H1 (cell line): ENCODE results near the gene KRT6C. TPM values are rescaled to one million over a fixed set of nuclear protein-coding genes. Genes with fewer than 3 reads are reported as not detected.

ENCODE experiments used
- CTCF ChIA-PET: fragments of 300-600 bp; sonication (Branson Sonifier 250); formaldehyde crosslinking; loops from one replicate; lab custom pipeline; 2021; ENCODE audit not compliant: partially characterized antibody; lab: Charles Lee
- POLR2A ChIA-PET: fragments of 300-600 bp; sonication (Branson Sonifier 250); formaldehyde crosslinking; loops from one replicate; lab custom pipeline; 2021; ENCODE audit warnings: inconsistent platforms; ENCODE audit not compliant: partially characterized antibody; lab: Charles Lee
- DNase-seq, 2 experiments: peaks; one replicate each; pipeline versions ENCODE4 v3.0.0 to v3.0.0-alpha.2; 2010 to 2022; ENCODE audit warnings: low spot score in 2 of 2, low read depth in 1 of 2, mixed read lengths in 1 of 2
- FAIRE-seq: peaks from 2 replicates; lab custom pipeline; 2011; peaks lifted over from hg19 to GRCh38; lab: Jason Lieb, UNC
- H2AFZ ChIP-seq: 2 replicates; pipeline ENCODE4 v1.8.1; 2012; ENCODE audit warnings: low read length, inconsistent platforms
- H2AK5ac ChIP-seq: 2 replicates; pipeline ENCODE4 v1.6.1; 2013; ENCODE audit warnings: low read depth, low read length
- H2BK120ac ChIP-seq: replicated peaks from 2 replicates; pipeline ENCODE3; 2013; ENCODE audit warnings: low read depth, low read length, inconsistent platforms
- H2BK12ac ChIP-seq: 2 replicates; pipeline ENCODE4 v1.6.1; 2013; ENCODE audit warnings: low read depth, low read length
- H2BK15ac ChIP-seq: 2 replicates; pipeline ENCODE4 v1.6.1; 2013; ENCODE audit warnings: low read length
- H2BK20ac ChIP-seq: 2 replicates; pipeline ENCODE4 v1.6.1; 2013; ENCODE audit warnings: low read length
- H2BK5ac ChIP-seq: 2 replicates; pipeline ENCODE4 v1.6.1; 2013; ENCODE audit warnings: low read depth, low read length
- H3K14ac ChIP-seq: 2 replicates; pipeline ENCODE4 v1.6.1; 2013; ENCODE audit warnings: inconsistent platforms; ENCODE audit not compliant: insufficient read length
- H3K18ac ChIP-seq: 2 replicates; pipeline ENCODE4 v1.6.1; 2013; ENCODE audit warnings: low read length; ENCODE audit errors: extremely low read depth
- H3K23ac ChIP-seq: 2 replicates; pipeline ENCODE4 v1.6.1; 2013; ENCODE audit warnings: inconsistent platforms; ENCODE audit not compliant: insufficient read length
- H3K23me2 ChIP-seq: 2 replicates; pipeline ENCODE4 v1.6.1; 2013; ENCODE audit warnings: low read depth, low read length
- H3K27ac ChIP-seq: 2 replicates; pipeline ENCODE4 v1.6.1; 2011; ENCODE audit warnings: low read depth, low read length, inconsistent platforms
- H3K27me3 ChIP-seq, 4 experiments: replicated peaks in 1 of 4; 1 replicate in 1 of 4; 2 replicates in 3 of 4; pipeline versions ENCODE4 v1.6.1 to v1.8.1; 2011 to 2013; ENCODE audit warnings: low read length in 3 of 4, mild to moderate bottlenecking in 3 of 4, inconsistent platforms in 2 of 4, mixed read lengths in 2 of 4, moderate library complexity in 1 of 4; ENCODE audit not compliant: control insufficient read depth in 3 of 4, insufficient read depth in 3 of 4; ENCODE audit errors: extremely low read depth in 1 of 4
- H3K36me3 ChIP-seq, 4 experiments: 2 replicates each; pipeline versions ENCODE4 v1.6.1 to v1.8.1; 2011 to 2013; ENCODE audit warnings: mild to moderate bottlenecking in 4 of 4, low read length in 3 of 4, moderate library complexity in 2 of 4, control low read depth in 1 of 4, inconsistent platforms in 1 of 4; ENCODE audit not compliant: insufficient read depth in 4 of 4, control insufficient read depth in 2 of 4
- H3K4ac ChIP-seq: replicated peaks from 2 replicates; pipeline ENCODE3; 2013; ENCODE audit warnings: low read length, low read depth, mixed read lengths, inconsistent platforms; ENCODE audit not compliant: insufficient read length
- H3K4me1 ChIP-seq, 4 experiments: replicated peaks in 1 of 4; 1 replicate in 1 of 4; 2 replicates in 3 of 4; pipeline versions ENCODE4 v1.6.1 to v1.8.1; 2011 to 2013; ENCODE audit warnings: low read length in 3 of 4, inconsistent platforms in 2 of 4, mixed read lengths in 1 of 4; ENCODE audit not compliant: insufficient read depth in 4 of 4, control insufficient read depth in 3 of 4
- H3K4me2 ChIP-seq, 2 experiments: 2 replicates each; pipeline versions ENCODE4 v1.6.1 to v1.8.1; 2011 to 2013; ENCODE audit warnings: low read depth in 2 of 2, low read length in 2 of 2, control low read depth in 1 of 2, inconsistent platforms in 1 of 2, mild to moderate bottlenecking in 1 of 2; ENCODE audit not compliant: insufficient read depth in 1 of 2
- H3K4me3 ChIP-seq, 4 experiments: fragments of 200-600, 300-600 bp in 1 of 4; sonication (generic), shearing (Covaris generic), sonication (Bioruptor Twin) in 1 of 4; 2 replicates each; pipeline versions ENCODE4 v1.5.1 to v1.8.1; 2011 to 2016; ENCODE audit warnings: low read length in 4 of 4, low read depth in 3 of 4, control low read depth in 2 of 4, inconsistent platforms in 2 of 4, mild to moderate bottlenecking in 2 of 4, mixed read lengths in 1 of 4, moderate library complexity in 1 of 4; ENCODE audit not compliant: insufficient read depth in 2 of 4; ENCODE audit errors: extremely low read depth in 1 of 4
- H3K56ac ChIP-seq: replicated peaks from 2 replicates; pipeline ENCODE3; 2013; ENCODE audit warnings: low read depth, mild to moderate bottlenecking, mixed read lengths, low read length, inconsistent platforms; ENCODE audit not compliant: insufficient read length
- H3K79me1 ChIP-seq: 2 replicates; pipeline ENCODE4 v1.6.1; 2013; ENCODE audit warnings: low read depth, low read length, control low read depth
- H3K79me2 ChIP-seq, 2 experiments: 2 replicates each; pipeline versions ENCODE4 v1.6.1 to v1.8.1; 2012 to 2013; ENCODE audit warnings: low read length in 2 of 2, mild to moderate bottlenecking in 2 of 2, inconsistent platforms in 1 of 2; ENCODE audit not compliant: insufficient read depth in 2 of 2, control insufficient read depth in 1 of 2
- H3K9ac ChIP-seq, 4 experiments: replicated peaks in 1 of 4; 1 replicate in 1 of 4; 2 replicates in 3 of 4; pipeline versions ENCODE4 v1.6.1 to v1.8.1; 2011 to 2013; ENCODE audit warnings: low read depth in 3 of 4, low read length in 3 of 4, control low read depth in 2 of 4, mild to moderate bottlenecking in 2 of 4, moderate library complexity in 2 of 4, inconsistent platforms in 1 of 4; ENCODE audit errors: extremely low read depth in 1 of 4
- H3K9me3 ChIP-seq, 2 experiments: 2 replicates each; pipeline versions ENCODE4 v1.6.1 to v1.8.1; 2012 to 2013; ENCODE audit warnings: mild to moderate bottlenecking in 2 of 2, moderate library complexity in 2 of 2, control low read depth in 1 of 2, inconsistent platforms in 1 of 2, low read depth in 1 of 2, low read length in 1 of 2, mixed read lengths in 1 of 2; ENCODE audit not compliant: insufficient read depth in 2 of 2
- H4K20me1 ChIP-seq, 2 experiments: replicated peaks in 1 of 2; 2 replicates each; pipeline versions ENCODE3 to v1.8.1; 2011 to 2013; ENCODE audit warnings: inconsistent platforms in 2 of 2, low read length in 2 of 2, mild to moderate bottlenecking in 1 of 2; ENCODE audit not compliant: insufficient read depth in 2 of 2, control insufficient read depth in 1 of 2
- H4K5ac ChIP-seq: 2 replicates; pipeline ENCODE4 v1.6.1; 2013; ENCODE audit warnings: low read length, low read depth, mixed read lengths, inconsistent platforms; ENCODE audit not compliant: insufficient read length
- H4K8ac ChIP-seq: 2 replicates; pipeline ENCODE4 v1.8.0; 2013; ENCODE audit warnings: mild to moderate bottlenecking, moderate library complexity, low read length, inconsistent platforms; ENCODE audit not compliant: insufficient read depth; ENCODE audit errors: extremely low read depth
- H4K91ac ChIP-seq: replicated peaks from 2 replicates; pipeline ENCODE3; 2013; ENCODE audit warnings: low read length, mixed read lengths, inconsistent platforms; ENCODE audit not compliant: insufficient read length
- RFX5 ChIP-seq: IDR thresholded peaks from 2 replicates; pipeline ENCODE4 v1.6.1; 2011; ENCODE audit warnings: low read depth, low read length, improper control_type of control experiment, borderline replicate concordance
- WGBS, 2 experiments: shearing (Covaris generic) in 1 of 2; methylation state at CpG; one replicate each; pipeline versions ENCODE4 v1.1.6 to v1.1.7; 2013 to 2015; ENCODE audit warnings: low lambda C conversion rate in 2 of 2, mixed read lengths in 2 of 2, inconsistent platforms in 1 of 2, low coverage in 1 of 2, missing lambda C conversion rate in 1 of 2; ENCODE audit not compliant: insufficient replicate concordance in 2 of 2, insufficient coverage in 1 of 2, insufficient read length in 1 of 2; ENCODE audit errors: extremely low coverage in 1 of 2, missing lambda C conversion rate in 1 of 2; 5-methylcytosine and 5-hydroxymethylcytosine counted together
- polyA plus RNA-seq, 7 experiments: library from polyadenylated mRNA; depleted of rRNA in 3 of 7; stranded (reverse) in 5 of 7; unstranded in 2 of 7; fragments of >200 nt in 5 of 7; fragments of 200-250 nt in 2 of 7; gene quantifications; 1 replicate in 5 of 7; 2 replicates in 1 of 7; 4 replicates in 1 of 7; pipeline versions ENCODE4 v1.2.1 to v1.2.3, GENCODE V29; 2011 to 2013; ENCODE audit warnings: missing spikeins in 2 of 7, mixed read lengths in 2 of 7
- total RNA-seq: library from RNA; stranded (reverse); fragmentation: NEBNext Ultra II Directional; extraction: Animal tissue kit (Norgen Biotek cat#: 25700); gene quantifications from 2 replicates; pipeline ENCODE4 v1.2.1, GENCODE V29; 2021

Gene KRT6C
- total and polyA plus RNA-seq, 2 of the 8 experiments (the other 6 are each of a cell fraction or from before 2014, with no cell fraction given) = not detected

- Histone ChIP-seq H3K27ac (no peak overlapping the region), H3K56ac (no peak overlapping the region), H3K4ac (no peak overlapping the region), H3K18ac (no peak overlapping the region), H2BK5ac (no peak overlapping the region), H3K9ac (no peak overlapping the region), H3K4me1 (peaks cover 0 to 4% (median 2%) of the 10 kb centered on the region in 4 experiments; a peak in 3 of 7 replicates), H4K5ac (no peak overlapping the region), H3K79me1 (no peaks in the 10 kb centered on the region), H3K27me3 (no peaks in the 10 kb centered on the region), H4K91ac (no peak overlapping the region), H3K14ac (no peak overlapping the region), H3K23ac (no peak overlapping the region), H3K4me3 (no peak overlapping the region), H2BK20ac (no peak overlapping the region), H2BK12ac (no peak overlapping the region), H2BK120ac (no peak overlapping the region), H3K79me2 (no peaks in the 10 kb centered on the region), H3K36me3 (no peaks in the 10 kb centered on the region), H3K9me3 (peaks cover 5 to 6% of the 10 kb centered on the region in 2 experiments; a peak in 3 of 4 replicates), H2AK5ac (no peak overlapping the region), H2AFZ (no peak overlapping the region), H3K4me2 (no peak overlapping the region), H3K23me2 (no peaks in the 10 kb centered on the region), H2BK15ac (no peak overlapping the region), H4K20me1 (no peaks in the 10 kb centered on the region), H4K8ac (no peak overlapping the region)
- CTCF ChIA-PET = interaction anchor here (0.8 to 1.1 kb wide), 3 partner anchors 15 to 534 kb away, joined by 3 to 4 read pairs (median 4); no protein-coding TSS in a partner anchor
- DNase-seq = no peak
- 91% methylated on average over 6 of the region's 6 CpGs; no CpG with 5 or more reads in 1 of the 2 experiments for WGBS, 2 experiments
- no peak for FAIRE-seq
- POLR2A ChIA-PET = no interaction called here
- no peak for TF ChIP-seq RFX5
Observed at GRCh38 chr12:52446367-52447045, 27.1 kb downstream of the KRT6C start.
